Loucy (cell line): ENCODE data around the gene DNLZ.

Experiments used
- H2AFZ ChIP-seq: fragments of 200-600 bp; sonication (generic); 2 replicates; pipeline ENCODE4 v1.6.0; 2016; ENCODE audit warnings: antibody characterized with exemption, mild to moderate bottlenecking, low read length, moderate library complexity
- H3F3A ChIP-seq: fragments of 200-600 bp; 2 replicates; pipeline ENCODE4 v1.6.0; 2016; ENCODE audit warnings: antibody characterized with exemption, low read depth, mild to moderate bottlenecking
- H3K27me3 ChIP-seq: fragments of 200-600 bp; sonication (generic); 2 replicates; pipeline ENCODE4 v1.6.1; 2014; ENCODE audit warnings: low read length, mild to moderate bottlenecking; ENCODE audit not compliant: insufficient read depth, poor library complexity, severe bottlenecking
- H3K36me3 ChIP-seq: fragments of 200-600 bp; sonication (generic); 2 replicates; pipeline ENCODE4 v1.6.1; 2016; ENCODE audit warnings: low read length; ENCODE audit not compliant: insufficient read depth
- H3K4me1 ChIP-seq: fragments of 200-600 bp; sonication (generic); 2 replicates; pipeline ENCODE4 v1.5.1; 2014; ENCODE audit warnings: low read length, mild to moderate bottlenecking; ENCODE audit not compliant: insufficient read depth, poor library complexity, severe bottlenecking
- H3K4me2 ChIP-seq: fragments of 200-600 bp; sonication (generic); 2 replicates; pipeline ENCODE4 v1.6.0; 2014; ENCODE audit warnings: antibody characterized with exemption, low read length, low read depth, mild to moderate bottlenecking; ENCODE audit not compliant: poor library complexity, severe bottlenecking
- H3K4me3 ChIP-seq: fragments of 200-600 bp; sonication (generic); 2 replicates; pipeline ENCODE4 v1.5.1; 2014; ENCODE audit warnings: low read length, mild to moderate bottlenecking, mixed read lengths; ENCODE audit not compliant: poor library complexity, severe bottlenecking
- H3K79me2 ChIP-seq: fragments of 200-600 bp; sonication (generic); 2 replicates; pipeline ENCODE4 v1.6.1; 2014; ENCODE audit warnings: low read length; ENCODE audit not compliant: insufficient read depth
- H3K9ac ChIP-seq: fragments of 200-600 bp; sonication (generic); 2 replicates; pipeline ENCODE4 v1.6.0; 2014; ENCODE audit warnings: mild to moderate bottlenecking, low read depth, low read length, moderate library complexity; ENCODE audit not compliant: poor library complexity, severe bottlenecking
- H3K9me2 ChIP-seq: fragments of 200-600 bp; sonication (generic); replicated peaks from 2 replicates; pipeline ENCODE4 v1.6.1; 2016; ENCODE audit warnings: low read depth, low read length, mixed read lengths
- H3K9me3 ChIP-seq: fragments of 200-600 bp; sonication (generic); 2 replicates; pipeline ENCODE4 v1.6.1; 2014; ENCODE audit warnings: mild to moderate bottlenecking, antibody characterized with exemption, low read length, low read depth; ENCODE audit not compliant: insufficient read depth
- H4K20me1 ChIP-seq: fragments of 200-600 bp; sonication (generic); 2 replicates; pipeline ENCODE4 v1.6.0; 2014; ENCODE audit warnings: antibody characterized with exemption, low read length, mild to moderate bottlenecking; ENCODE audit not compliant: insufficient read depth, poor library complexity, severe bottlenecking
- CTCF ChIP-seq: fragments of 200-600 bp; sonication (generic); conservative IDR thresholded peaks from 2 replicates; pipeline ENCODE4 v1.5.1; 2014; ENCODE audit warnings: mild to moderate bottlenecking, antibody characterized with exemption, low read length
- EZH2phosphoT487 ChIP-seq: fragments of 200-600 bp; IDR thresholded peaks from 2 replicates; pipeline ENCODE4 v1.6.1; 2018; ENCODE audit warnings: antibody characterized with exemption, mild to moderate bottlenecking, moderate library complexity, borderline replicate concordance

Gene DNLZ

GRCh38 chr9:136362450-136362784 is 1.1 kb downstream of the DNLZ start:
- Histone ChIP-seq H3K9me2 (no peaks in the 10 kb centered on the region), H3K4me2 (peak overlapping the region; percentile 58), H3K4me1 (peaks cover 6% of the 10 kb centered on the region), H3F3A (no peaks in the 10 kb centered on the region), H3K79me2 (no peaks in the 10 kb centered on the region), H3K36me3 (no peaks in the 10 kb centered on the region), H3K9me3 (no peaks in the 10 kb centered on the region), H2AFZ (no peak overlapping the region), H3K9ac (peak overlapping the region; percentile 19), H3K4me3 (peak overlapping the region; percentile 99), H4K20me1 (peaks cover 7% of the 10 kb centered on the region), H3K27me3 (no peaks in the 10 kb centered on the region)
- TF ChIP-seq CTCF, result no peak
- no peak for TF ChIP-seq EZH2phosphoT487

GRCh38 chr9:136361754-136362449 is 1.6 kb downstream of the DNLZ start:
- TF ChIP-seq CTCF (no peak), EZH2phosphoT487 (no peak)
- Histone ChIP-seq H3K4me2 (peak overlapping the region; percentile 58), H3K4me3 (no peak overlapping the region), H3F3A (no peaks in the 10 kb centered on the region), H3K9me2 (no peaks in the 10 kb centered on the region), H2AFZ (no peak overlapping the region), H3K9me3 (no peaks in the 10 kb centered on the region), H3K4me1 (peaks cover 6% of the 10 kb centered on the region), H4K20me1 (peaks cover 7% of the 10 kb centered on the region), H3K36me3 (no peaks in the 10 kb centered on the region), H3K27me3 (no peaks in the 10 kb centered on the region), H3K79me2 (no peaks in the 10 kb centered on the region), H3K9ac (no peak overlapping the region)

- Histone ChIP-seq H3K4me2 (no peak overlapping the region), H3K4me1 (peaks cover 6% of the 10 kb centered on the region), H3F3A (no peaks in the 10 kb centered on the region), H3K36me3 (no peaks in the 10 kb centered on the region), H3K4me3 (no peak overlapping the region), H4K20me1 (peaks cover 7% of the 10 kb centered on the region), H3K79me2 (no peaks in the 10 kb centered on the region), H3K9ac (no peak overlapping the region), H3K9me2 (no peaks in the 10 kb centered on the region), H3K27me3 (no peaks in the 10 kb centered on the region), H2AFZ (no peak overlapping the region), H3K9me3 (no peaks in the 10 kb centered on the region)
- TF ChIP-seq EZH2phosphoT487 (no peak), CTCF (no peak)
These were observed 2.3 kb downstream of the DNLZ start for GRCh38 chr9:136361047-136361753.
